Activated naive CD8-positive, alpha-beta T cell (primary cell): ENCODE data around the gene ALKBH6.
"Not testable (repeated sequence)": the region's sequence is repeated elsewhere in the genome, so short reads cannot be mapped to it uniquely, and the experiment has no call there.

Experiments
- H3K27ac Mint-ChIP-seq: one replicate; pipeline ENCODE4 v1.8.0; 2021; ENCODE audit warnings: mixed read lengths
- H3K27me3 Mint-ChIP-seq: one replicate; pipeline ENCODE4 v1.8.0; 2021; ENCODE audit warnings: mixed read lengths
- H3K36me3 Mint-ChIP-seq: one replicate; pipeline ENCODE4 v1.8.0; 2021; ENCODE audit warnings: mixed read lengths
- H3K4me1 Mint-ChIP-seq: one replicate; pipeline ENCODE4 v1.8.0; 2021; ENCODE audit warnings: low read depth, mixed read lengths
- H3K4me3 Mint-ChIP-seq: one replicate; pipeline ENCODE4 v1.8.0; 2021; ENCODE audit warnings: mild to moderate bottlenecking, mixed read lengths
- H3K9me3 Mint-ChIP-seq: one replicate; pipeline ENCODE4 v1.8.0; 2021; ENCODE audit warnings: low read depth, mixed read lengths

ALKBH6 gene

DNA sequence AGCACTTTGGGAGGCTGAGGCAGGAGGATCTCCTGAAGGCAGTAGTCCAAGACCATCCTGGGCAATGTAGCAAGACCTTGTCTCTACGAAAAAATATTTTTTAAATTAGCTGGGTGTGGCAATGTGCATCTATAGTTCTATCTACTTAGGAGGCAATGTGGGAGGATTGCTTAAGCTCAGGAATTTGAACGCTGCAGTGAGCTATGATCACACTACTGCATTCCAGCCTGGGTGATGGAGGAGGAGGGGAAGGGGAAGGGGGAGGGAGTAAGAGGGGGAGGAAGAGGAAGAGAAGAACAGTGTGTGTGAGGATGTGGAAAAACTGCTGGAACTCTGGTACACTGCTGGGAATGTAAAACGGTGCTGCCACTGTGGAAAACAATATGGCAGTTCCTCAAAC, 27.8 kb upstream of the ALKBH6 start:
- no peak overlapping the region for H3K4me3 Mint-ChIP-seq
- H3K4me1 Mint-ChIP-seq, result peaks cover 6% of the 10 kb centered on the region
- peaks cover 3% of the 10 kb centered on the region for H3K36me3 Mint-ChIP-seq
- no peak overlapping the region for H3K27ac Mint-ChIP-seq
- no peaks in the 10 kb centered on the region for H3K9me3 Mint-ChIP-seq
- no peaks in the 10 kb centered on the region for H3K27me3 Mint-ChIP-seq

DNA sequence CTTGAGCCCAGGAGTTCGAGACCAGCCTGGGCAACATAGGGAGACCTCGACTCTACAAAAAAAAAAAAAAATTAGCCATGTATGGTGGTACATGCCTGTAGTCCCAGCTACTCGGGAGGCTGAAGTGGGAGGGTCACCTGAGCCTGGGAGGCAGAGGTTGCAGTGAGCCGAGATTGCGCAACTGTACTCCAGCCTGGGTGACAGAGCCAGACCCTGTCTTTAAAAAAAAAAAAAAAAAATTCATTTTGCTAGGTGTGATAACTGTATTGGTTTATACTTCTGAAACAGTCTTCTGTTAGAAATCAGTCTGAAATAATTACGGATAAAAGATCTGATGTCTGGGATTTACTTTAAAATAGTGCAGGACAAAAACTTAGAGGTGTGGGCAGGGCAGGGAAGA, 27.1 kb upstream of the ALKBH6 start:
- H3K27ac Mint-ChIP-seq, H3K27me3 Mint-ChIP-seq, H3K9me3 Mint-ChIP-seq, H3K36me3 Mint-ChIP-seq, H3K4me1 Mint-ChIP-seq, H3K4me3 Mint-ChIP-seq: not testable (repeated sequence)

DNA sequence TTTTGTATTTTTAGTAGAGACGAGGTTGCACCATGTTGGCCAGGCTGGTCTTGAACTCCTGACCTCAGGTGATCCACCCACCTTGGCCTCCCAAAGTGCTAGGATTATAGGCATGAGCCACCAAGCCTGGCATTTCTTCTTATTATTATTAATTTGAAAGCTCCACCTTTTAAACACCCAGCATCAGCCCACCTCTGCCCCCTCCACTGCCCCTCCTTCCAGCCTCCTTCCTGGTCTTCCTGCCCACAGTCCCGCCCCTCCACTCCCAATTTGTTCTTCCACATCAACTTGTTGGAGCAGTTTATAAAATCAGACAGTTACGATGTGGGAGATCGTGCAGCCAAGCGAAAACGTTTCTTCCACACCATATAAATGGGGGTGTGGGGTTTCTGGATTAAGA, 26.5 kb upstream of the ALKBH6 start:
- H3K4me1 Mint-ChIP-seq, result peaks cover 14% of the 10 kb centered on the region
- H3K27ac Mint-ChIP-seq, result no peak overlapping the region
- H3K36me3 Mint-ChIP-seq, result peaks cover 3% of the 10 kb centered on the region
- no peaks in the 10 kb centered on the region for H3K9me3 Mint-ChIP-seq
- no peaks in the 10 kb centered on the region for H3K27me3 Mint-ChIP-seq
- H3K4me3 Mint-ChIP-seq, result no peak overlapping the region

DNA sequence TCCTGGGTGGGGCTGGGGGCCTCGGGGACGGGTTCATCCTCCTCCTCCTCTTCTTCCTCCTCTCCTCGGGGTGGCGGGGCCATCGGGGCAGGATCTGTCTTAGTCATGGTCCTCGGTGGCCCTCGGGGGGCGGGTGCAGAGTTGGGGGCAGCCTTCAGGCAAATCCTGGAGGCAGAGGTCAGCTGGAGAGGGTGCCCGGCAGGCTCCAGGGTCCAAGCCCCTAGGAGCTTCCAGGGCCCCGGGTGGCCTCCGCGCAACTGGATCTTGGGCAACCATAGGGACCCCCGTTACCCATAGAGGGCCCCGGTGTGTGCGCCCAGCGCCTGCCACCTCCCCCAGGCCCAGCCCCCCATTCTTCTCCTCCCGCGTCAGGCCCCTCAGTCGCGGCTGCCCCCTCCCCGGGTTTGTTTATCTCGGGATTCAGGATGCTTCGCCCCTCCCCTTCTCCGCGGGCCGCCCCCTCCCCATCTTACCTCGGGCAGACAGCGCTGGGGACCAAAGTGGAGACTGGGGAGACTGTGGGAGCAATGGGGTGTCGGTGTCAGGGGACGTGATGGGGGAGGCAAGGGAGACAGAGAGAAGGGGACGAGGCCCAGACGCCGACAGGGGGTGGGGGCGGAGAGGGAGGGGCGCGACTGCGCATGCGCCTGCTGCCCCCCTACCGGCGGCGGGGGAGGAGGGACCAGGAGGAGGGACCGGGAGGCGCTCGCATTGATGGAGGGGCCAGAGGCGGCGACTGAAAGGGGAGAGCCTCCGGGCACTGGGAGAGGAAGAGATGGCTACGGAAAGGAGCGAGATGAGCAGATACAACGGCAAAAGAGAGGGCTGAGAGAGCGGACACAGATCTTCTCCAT, 18.5 kb upstream of the ALKBH6 start, which contains the start of gene CLIP3:
CLIP3 (minus strand) TSS at position 623 of the 854 bp plus-strand sequence; CDS start at position 107, 516 bp downstream.
- Mint-ChIP-seq H3K4me3 (peak within 1 kb of the TSS; percentile 73), H3K9me3 (no peaks in the 10 kb centered on the region), H3K27me3 (no peaks in the 10 kb centered on the region), H3K27ac (no peak within 1 kb of the TSS), H3K36me3 (peaks cover 15% of the 10 kb centered on the region), H3K4me1 (peaks cover 30% of the 10 kb centered on the region)

DNA sequence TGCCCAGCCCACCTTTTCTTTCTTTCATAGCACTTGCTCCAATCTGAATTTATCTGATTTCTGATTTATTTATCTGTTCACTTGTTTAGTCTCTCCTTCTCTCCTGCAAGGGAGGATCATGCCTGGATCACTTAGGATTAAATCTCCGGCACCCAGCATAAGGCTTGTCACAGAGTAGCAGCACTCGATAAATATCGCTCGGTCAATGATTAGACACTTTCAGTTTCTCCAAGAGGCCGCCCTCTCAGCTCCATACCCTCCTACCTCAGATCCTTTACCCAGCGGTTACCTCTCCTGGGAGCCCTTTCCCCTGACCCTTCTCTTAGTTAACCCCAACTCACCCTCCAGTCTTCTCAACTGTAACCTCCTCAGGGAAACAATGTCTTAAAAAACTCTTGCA, 17.3 kb upstream of the ALKBH6 start:
- Mint-ChIP-seq H3K9me3 (no peaks in the 10 kb centered on the region), H3K36me3 (peaks cover 15% of the 10 kb centered on the region), H3K27me3 (no peaks in the 10 kb centered on the region), H3K27ac (no peak overlapping the region), H3K4me1 (peaks cover 21% of the 10 kb centered on the region), H3K4me3 (peak overlapping the region; percentile 4)

DNA sequence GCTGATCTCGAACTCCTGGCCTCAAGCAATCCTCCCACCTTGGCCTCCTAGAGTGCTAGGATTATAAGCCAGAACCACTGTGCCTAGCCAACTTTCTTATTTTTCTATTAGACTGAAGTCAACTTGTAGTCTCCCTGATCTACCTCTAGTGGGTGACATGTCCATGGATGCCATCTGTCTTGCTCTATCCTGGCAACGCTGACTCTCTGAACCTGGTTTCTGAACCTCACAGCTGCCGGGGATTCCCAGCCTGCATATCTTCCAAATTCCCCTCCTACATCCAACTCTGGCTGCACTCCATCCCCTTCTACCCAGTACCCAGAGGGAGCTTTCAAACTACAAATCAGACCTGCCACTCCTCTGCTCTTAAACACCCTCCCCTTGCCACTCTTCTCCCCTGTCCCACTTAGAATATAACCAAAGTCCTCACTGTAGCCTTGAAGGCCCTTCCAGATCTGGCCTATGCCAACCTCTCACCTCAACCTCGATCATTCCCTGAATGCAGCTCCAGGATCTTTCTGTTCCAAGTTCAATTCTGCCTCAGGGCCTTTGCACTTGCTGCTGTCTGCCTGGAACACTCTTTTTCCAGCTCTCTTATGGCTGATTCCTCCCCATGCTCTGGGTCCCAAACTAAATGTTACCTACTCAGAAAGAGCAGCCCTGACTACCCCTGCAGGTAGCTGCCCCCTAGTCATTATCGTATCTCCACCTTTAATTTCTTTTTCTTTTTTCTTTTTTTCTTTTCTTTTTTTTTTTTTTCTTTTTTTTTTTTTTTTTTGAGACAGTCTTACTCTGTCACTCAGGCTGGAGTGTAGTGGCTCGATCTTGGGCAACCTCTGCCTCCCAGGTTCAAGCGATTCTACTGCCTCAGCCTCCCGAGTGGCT, 16.5 kb upstream of the ALKBH6 start:
- H3K4me1 Mint-ChIP-seq, result peaks cover 16% of the 10 kb centered on the region
- no peaks in the 10 kb centered on the region for H3K9me3 Mint-ChIP-seq
- no peak overlapping the region for H3K4me3 Mint-ChIP-seq
- no peak overlapping the region for H3K27ac Mint-ChIP-seq
- peaks cover 14% of the 10 kb centered on the region for H3K36me3 Mint-ChIP-seq
- no peaks in the 10 kb centered on the region for H3K27me3 Mint-ChIP-seq

DNA sequence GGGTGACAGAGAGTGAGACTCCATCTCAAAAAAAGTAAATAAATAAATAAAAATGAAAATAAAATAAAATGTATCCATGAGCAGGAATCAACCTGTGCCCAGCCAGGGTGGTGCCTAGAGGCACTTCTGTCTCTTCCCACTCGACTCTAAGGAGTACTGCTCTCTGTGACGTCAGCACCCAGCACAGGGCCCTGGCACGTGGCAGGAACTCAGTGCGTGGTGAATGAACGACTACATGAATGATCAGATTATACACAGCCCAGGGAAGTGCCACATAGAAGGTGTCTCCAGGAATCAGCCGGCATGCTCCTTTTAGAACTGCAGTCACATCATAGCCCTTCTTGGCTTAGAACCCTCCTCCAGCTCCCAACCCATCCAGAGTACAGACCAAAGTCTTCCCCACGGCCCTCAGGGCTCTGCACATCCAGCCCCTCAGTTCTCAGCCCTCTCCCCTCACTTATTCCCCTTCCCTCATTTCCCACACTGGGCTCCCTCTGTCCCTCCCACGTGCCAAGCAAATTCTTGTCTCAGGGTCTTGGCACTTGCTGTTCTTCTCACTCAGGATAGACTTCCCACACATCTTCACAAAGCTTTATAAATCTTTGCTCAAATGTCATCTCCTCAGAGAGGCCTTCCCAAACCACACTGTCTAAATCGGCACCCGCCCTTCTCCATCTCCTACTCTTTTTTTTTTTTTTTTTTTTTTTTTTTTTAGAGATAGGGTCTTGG, 14.5 kb upstream of the ALKBH6 start:
- H3K36me3 Mint-ChIP-seq, result peaks cover 6% of the 10 kb centered on the region
- no peak overlapping the region for H3K27ac Mint-ChIP-seq
- H3K4me3 Mint-ChIP-seq, result no peak overlapping the region
- H3K27me3 Mint-ChIP-seq, result no peaks in the 10 kb centered on the region
- no peaks in the 10 kb centered on the region for H3K9me3 Mint-ChIP-seq
- H3K4me1 Mint-ChIP-seq, result peaks cover 7% of the 10 kb centered on the region

DNA sequence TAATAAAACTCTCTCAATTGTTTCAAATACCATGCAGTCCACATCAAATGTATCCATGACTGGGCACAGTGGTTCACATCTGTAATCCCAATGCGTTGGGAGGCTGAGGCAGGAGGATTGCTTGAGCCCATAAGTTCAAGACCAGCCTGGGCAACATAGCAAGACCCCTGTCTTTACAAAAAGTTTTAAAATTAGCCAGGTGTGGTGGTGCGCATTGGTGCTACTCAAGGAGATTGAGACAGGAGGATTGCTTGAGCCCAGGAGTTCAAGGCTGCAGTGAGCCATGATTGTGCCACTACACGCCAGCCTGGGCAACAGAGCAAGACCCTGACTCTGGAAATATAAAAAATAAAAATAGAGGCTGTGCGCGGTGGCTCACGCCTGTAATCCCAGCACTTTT, 13.7 kb upstream of the ALKBH6 start:
- Mint-ChIP-seq H3K9me3 (no peaks in the 10 kb centered on the region), H3K36me3 (peaks cover 9% of the 10 kb centered on the region), H3K27me3 (no peaks in the 10 kb centered on the region), H3K4me1 (peaks cover 3% of the 10 kb centered on the region), H3K4me3 (no peak overlapping the region), H3K27ac (no peak overlapping the region)

DNA sequence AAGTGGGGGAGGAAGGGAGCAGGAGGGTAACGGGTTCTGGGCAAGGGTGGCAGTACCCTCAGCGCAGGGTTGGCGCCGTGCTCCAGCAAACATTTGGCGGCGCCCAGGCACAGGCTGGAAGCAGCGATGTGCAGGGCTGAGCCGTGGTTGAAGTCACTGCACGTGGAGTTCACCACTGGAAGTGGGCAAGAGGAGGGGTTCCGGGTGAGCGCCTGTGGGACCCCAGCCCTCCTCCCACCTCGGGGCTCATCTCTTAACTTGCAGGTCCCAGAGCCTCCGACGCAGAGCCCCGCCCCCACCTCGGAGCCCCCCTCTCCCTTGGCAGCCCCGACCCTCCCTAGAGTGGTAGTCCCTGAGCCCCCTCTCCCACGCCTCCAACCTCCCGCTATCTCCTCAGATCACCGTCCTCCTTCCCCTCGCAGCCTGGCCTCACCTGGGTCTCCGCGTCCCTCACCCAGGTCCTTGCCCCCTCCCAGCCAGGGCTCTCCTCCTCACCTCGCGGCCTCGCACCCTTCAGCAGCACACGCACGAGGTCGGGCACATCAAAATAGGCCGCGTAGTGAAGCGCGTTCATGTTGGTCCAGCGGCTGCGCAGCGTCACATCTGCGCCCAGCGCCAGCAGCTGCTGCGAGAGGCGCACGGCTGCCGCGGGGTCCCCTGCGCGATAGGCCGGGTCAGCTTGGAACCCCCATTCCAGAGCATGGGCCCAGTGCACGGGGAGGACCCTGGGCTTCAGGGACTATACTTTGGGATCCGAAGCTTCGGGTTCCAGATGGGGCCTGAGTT, 12.3 kb upstream of the ALKBH6 start:
- Mint-ChIP-seq H3K9me3 (no peaks in the 10 kb centered on the region), H3K27ac (no peak overlapping the region), H3K36me3 (peaks cover 9% of the 10 kb centered on the region), H3K4me1 (no peaks in the 10 kb centered on the region), H3K27me3 (no peaks in the 10 kb centered on the region), H3K4me3 (no peak overlapping the region)

DNA sequence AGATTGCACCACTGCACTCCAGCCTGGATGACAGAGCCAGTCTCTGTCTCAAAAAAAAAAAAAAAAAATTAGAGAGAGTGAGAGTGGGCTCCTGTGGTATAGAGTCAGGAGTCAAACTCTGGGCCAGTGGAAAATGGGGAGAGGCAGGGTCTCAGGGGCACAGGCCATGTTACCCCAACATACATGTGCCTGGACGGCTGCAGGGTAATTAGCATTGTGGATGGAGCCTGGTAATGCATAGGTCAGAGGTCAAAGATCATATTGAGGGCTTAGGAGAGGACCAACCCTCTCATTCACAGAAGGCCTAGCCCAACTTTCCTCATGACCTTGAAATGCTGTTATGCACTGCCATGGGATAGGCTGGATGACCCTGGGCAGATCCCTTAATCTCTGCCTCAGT, 11.5 kb upstream of the ALKBH6 start:
- Mint-ChIP-seq H3K27ac (no peak overlapping the region), H3K4me1 (no peaks in the 10 kb centered on the region), H3K27me3 (no peaks in the 10 kb centered on the region), H3K36me3 (peaks cover 8% of the 10 kb centered on the region), H3K4me3 (no peak overlapping the region), H3K9me3 (no peaks in the 10 kb centered on the region)

DNA sequence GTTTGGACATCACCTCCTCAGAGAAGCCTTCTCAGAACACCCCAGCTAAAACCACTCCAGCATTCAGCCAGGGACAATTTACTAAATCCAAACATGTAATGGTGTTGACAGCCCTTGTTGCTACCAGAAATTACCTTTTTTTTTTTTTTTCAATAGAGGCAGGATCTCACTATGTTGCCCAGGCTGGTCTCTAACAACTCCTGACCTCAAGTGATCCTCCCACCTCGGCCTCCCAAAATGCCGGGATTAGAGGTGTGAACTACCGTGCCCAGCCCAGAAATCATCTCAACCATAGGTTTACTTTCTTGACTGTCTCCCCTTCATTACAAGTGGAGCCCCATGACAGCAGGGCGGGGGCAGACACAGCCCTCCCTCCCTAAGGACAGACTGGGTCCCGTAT, 9.4 kb upstream of the ALKBH6 start:
- Mint-ChIP-seq H3K27me3 (no peaks in the 10 kb centered on the region), H3K9me3 (no peaks in the 10 kb centered on the region), H3K36me3 (peaks cover 5% of the 10 kb centered on the region), H3K4me3 (no peak overlapping the region), H3K4me1 (no peaks in the 10 kb centered on the region), H3K27ac (no peak overlapping the region)

DNA sequence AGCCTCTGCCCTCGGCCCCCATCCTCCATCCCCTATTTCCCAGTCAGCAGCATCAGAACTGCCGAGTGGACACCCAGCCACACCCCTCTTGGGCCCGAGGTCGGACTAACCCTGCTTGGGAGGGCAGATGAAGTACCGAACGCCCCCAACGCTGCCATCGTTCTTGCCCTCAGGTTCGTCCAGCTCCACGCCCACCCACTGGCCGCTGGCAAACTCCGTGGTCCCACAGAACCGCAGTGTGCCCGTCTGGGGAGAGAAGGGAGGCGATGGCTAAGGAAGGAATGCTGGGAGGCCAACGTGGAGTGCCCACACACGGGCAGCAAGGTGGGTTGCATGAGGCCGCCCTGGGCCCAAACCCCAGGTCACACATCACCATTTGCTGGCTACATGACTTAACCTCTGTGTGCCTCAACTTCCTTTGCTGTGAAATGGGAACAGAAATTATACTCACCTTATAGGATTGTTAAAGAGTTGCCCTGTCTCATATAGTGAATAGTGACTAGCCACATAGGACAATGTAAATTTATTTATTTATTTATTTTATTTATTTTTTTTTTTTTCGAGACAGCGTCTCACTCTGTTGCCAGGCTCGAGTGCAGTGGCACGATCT, 5.2 kb upstream of the ALKBH6 start:
- Mint-ChIP-seq H3K36me3 (peaks cover 6% of the 10 kb centered on the region), H3K9me3 (no peaks in the 10 kb centered on the region), H3K27ac (no peak overlapping the region), H3K27me3 (no peaks in the 10 kb centered on the region), H3K4me1 (peaks cover 17% of the 10 kb centered on the region), H3K4me3 (no peak overlapping the region)

DNA sequence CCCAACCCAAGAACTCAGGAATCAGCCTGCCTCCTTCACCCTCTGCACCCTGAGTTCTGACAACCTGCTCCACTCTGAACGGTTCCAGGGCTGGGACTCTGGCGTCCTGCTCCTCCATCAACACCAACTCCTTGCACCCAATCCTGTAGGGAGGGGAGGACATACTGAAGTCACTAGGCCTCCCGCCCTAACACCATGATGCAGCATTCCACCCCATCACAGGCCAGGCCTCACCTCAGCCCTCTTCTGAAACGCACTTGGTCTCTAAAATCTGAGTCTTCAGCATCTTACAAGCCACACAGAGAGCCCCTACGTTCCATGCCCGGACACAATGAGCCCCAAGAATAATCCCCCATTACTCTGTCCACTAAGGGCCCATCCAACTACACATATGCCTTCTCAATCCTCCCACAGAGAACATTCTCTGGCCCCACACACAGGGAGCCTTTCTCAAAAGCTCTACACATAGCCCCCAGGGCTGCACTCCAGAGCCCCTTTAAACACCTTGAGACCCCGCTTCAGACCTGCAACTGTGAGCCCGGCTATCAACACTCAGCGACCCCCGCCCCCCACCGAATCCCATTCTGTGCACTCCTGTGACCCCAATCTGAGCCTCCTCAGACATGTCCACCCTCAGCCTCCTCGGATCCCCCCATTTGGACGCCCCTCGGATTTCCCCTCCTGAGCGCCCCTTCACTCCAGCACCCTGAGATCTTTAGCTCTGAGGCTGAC, 567 bp downstream of the ALKBH6 start:
- Mint-ChIP-seq H3K27me3 (no peaks in the 10 kb centered on the region), H3K9me3 (no peaks in the 10 kb centered on the region), H3K4me1 (peaks cover 39% of the 10 kb centered on the region), H3K36me3 (peaks cover 2% of the 10 kb centered on the region), H3K27ac (peak overlapping the region; percentile 96), H3K4me3 (peak overlapping the region; percentile 99)
